HCT116 (cell line): ENCODE results near the gene GPRIN1. TPM values are rescaled to one million over a fixed set of nuclear protein-coding genes. Genes with fewer than 3 reads are reported as not detected.

Experiments used
- ATAC-seq: fragments of 200-7000 bp; cut with Tn5 transposase; 2 replicates; pipeline ENCODE4 v1.9.1; 2020; ENCODE audit warnings: mild to moderate bottlenecking, moderate library complexity
- BruUV-seq: library from RNA; stranded (reverse); fragments of 400-500 nt; replicated peaks from 2 replicates; lab custom pipeline; 2021; lab: Mats Ljungman, UMichigan
- CTCF ChIA-PET: fragments of 300-600 bp; sonication (Branson Sonifier 250); formaldehyde crosslinking; loops from one replicate; lab custom pipeline; 2021; ENCODE audit warnings: antibody characterized with exemption; lab: Charles Lee
- POLR2A ChIA-PET: fragments of 300-600, 350-600 bp; sonication (Branson Sonifier 250); formaldehyde crosslinking; loops from one replicate; lab custom pipeline; 2021; ENCODE audit warnings: antibody characterized with exemption; lab: Charles Lee
- RAD21 ChIA-PET, 2 experiments: fragments of 300-600 bp; sonication (Branson Sonifier 250); formaldehyde crosslinking; loops; one replicate each; lab custom pipeline; 2023; ENCODE audit warnings: low total read pairs in 2 of 2; ENCODE audit not compliant: uncharacterized antibody in 2 of 2, unreplicated experiment in 2 of 2, low non-redundant PET in 1 of 2; lab: Charles Lee
- DNase-seq: peaks from one replicate; pipeline ENCODE4 v3.0.0-alpha.2; 2010; ENCODE audit warnings: low read depth, low spot score
- H2AFZ ChIP-seq: fragments of 200-600 bp; shearing (Covaris generic), sonication (generic); 2 replicates; pipeline ENCODE4 v1.6.1; 2017; ENCODE audit warnings: low read depth, mixed run types, mixed read lengths, antibody characterized with exemption, low read length; ENCODE audit not compliant: poor library complexity, severe bottlenecking
- H3K27ac ChIP-seq: 2 replicates; pipeline ENCODE4 v1.5.1; 2012; ENCODE audit warnings: low read depth, low read length
- H3K27me3 ChIP-seq: fragments of 200-600 bp; sonication (generic); 2 replicates; pipeline ENCODE4 v1.6.1; 2016; ENCODE audit warnings: mixed run types, low read length, mixed read lengths; ENCODE audit not compliant: insufficient read depth
- H3K36me3 ChIP-seq, 2 experiments: fragments of 200-500 bp in 1 of 2; fragments of 200-600 bp in 1 of 2; sonication (Bioruptor generic) in 1 of 2; sonication (generic) in 1 of 2; 2 replicates each; pipeline versions ENCODE4 v1.5.1 to v1.6.1; 2014 to 2016; ENCODE audit warnings: low read length in 2 of 2, inconsistent platforms in 1 of 2, mixed read lengths in 1 of 2, mixed run types in 1 of 2; ENCODE audit not compliant: insufficient read depth in 2 of 2, control insufficient read depth in 1 of 2
- H3K4me1 ChIP-seq, 2 experiments: fragments of 200-600 bp in 1 of 2; sonication (generic) in 1 of 2; 2 replicates each; pipeline versions ENCODE4 v1.5.1 to v1.6.1; 2012 to 2017; ENCODE audit warnings: low read length in 2 of 2, inconsistent platforms in 1 of 2, mild to moderate bottlenecking in 1 of 2, mixed read lengths in 1 of 2, mixed run types in 1 of 2, moderate library complexity in 1 of 2; ENCODE audit not compliant: insufficient read depth in 2 of 2, control insufficient read depth in 1 of 2
- H3K4me2 ChIP-seq: fragments of 200-600 bp; sonication (generic); 2 replicates; pipeline ENCODE4 v1.6.1; 2017; ENCODE audit warnings: mixed run types, low read length, mixed read lengths
- H3K4me3 ChIP-seq, 2 experiments: fragments of 200-600 bp in 1 of 2; sonication (generic) in 1 of 2; replicated peaks in 1 of 2; 2 replicates each; pipeline ENCODE4 v1.5.1; 2011 to 2016; ENCODE audit warnings: low read length in 2 of 2, control low read depth in 1 of 2, low read depth in 1 of 2, mild to moderate bottlenecking in 1 of 2, mixed read lengths in 1 of 2, mixed run types in 1 of 2
- H3K79me2 ChIP-seq: fragments of 200-600 bp; sonication (generic); 2 replicates; pipeline ENCODE4 v1.6.1; 2017; ENCODE audit warnings: mild to moderate bottlenecking, mixed run types, low read length, moderate library complexity, mixed read lengths; ENCODE audit not compliant: insufficient read depth
- H3K9ac ChIP-seq: fragments of 200-600 bp; sonication (generic); 2 replicates; pipeline ENCODE4 v1.6.1; 2016; ENCODE audit warnings: low read length, mixed read lengths
- H3K9me2 ChIP-seq: fragments of 200-600 bp; sonication (generic), shearing (Covaris generic); 2 replicates; pipeline ENCODE4 v1.6.1; 2017; ENCODE audit warnings: mixed run types, mild to moderate bottlenecking, moderate library complexity; ENCODE audit not compliant: insufficient read depth
- H3K9me3 ChIP-seq, 2 experiments: fragments of 200-500 bp in 1 of 2; fragments of 200-600 bp in 1 of 2; sonication (Bioruptor generic) in 1 of 2; sonication (generic) in 1 of 2; 2 replicates each; pipeline ENCODE4 v1.6.1; 2014 to 2017; ENCODE audit warnings: low read length in 2 of 2, mixed read lengths in 2 of 2, inconsistent platforms in 1 of 2, low read depth in 1 of 2, mild to moderate bottlenecking in 1 of 2, mixed run types in 1 of 2, moderate library complexity in 1 of 2; ENCODE audit not compliant: control insufficient read depth in 1 of 2, insufficient read depth in 1 of 2
- H4K20me1 ChIP-seq: fragments of 200-600 bp; sonication (generic), shearing (Covaris generic); 2 replicates; pipeline ENCODE4 v1.6.1; 2017; ENCODE audit warnings: mixed run types, mild to moderate bottlenecking, moderate library complexity; ENCODE audit not compliant: insufficient read depth
- CBX3 ChIP-seq: IDR thresholded peaks from 2 replicates; pipeline ENCODE4 v1.6.1; 2012; ENCODE audit warnings: low read depth
- CEBPB ChIP-seq: IDR thresholded peaks from 2 replicates; pipeline ENCODE4 v1.6.1; 2012; ENCODE audit warnings: low read depth
- EGR1 ChIP-seq: IDR thresholded peaks from 2 replicates; pipeline ENCODE4 v1.6.1; 2012; ENCODE audit warnings: low read depth
- ELF1 ChIP-seq: IDR thresholded peaks from 2 replicates; pipeline ENCODE4 v1.6.1; 2012; ENCODE audit warnings: low read depth, borderline replicate concordance
- EZH2phosphoT487 ChIP-seq: fragments of 200-600 bp; IDR thresholded peaks from 2 replicates; pipeline ENCODE4 v1.6.1; 2018; ENCODE audit warnings: antibody characterized with exemption, borderline replicate concordance
- FOSL1 ChIP-seq: IDR thresholded peaks from 2 replicates; pipeline ENCODE4 v1.6.1; 2012; ENCODE audit warnings: low read depth
- JUND ChIP-seq: IDR thresholded peaks from 2 replicates; pipeline ENCODE4 v1.6.1; 2012
- POLR2A ChIP-seq: IDR thresholded peaks from 2 replicates; pipeline ENCODE4 v1.7.0; 2011; ENCODE audit warnings: borderline replicate concordance; ENCODE audit not compliant: insufficient read depth, insufficient read length; ENCODE audit errors: extremely low read depth
- SP1 ChIP-seq: IDR thresholded peaks from 2 replicates; pipeline ENCODE4 v1.6.1; 2012; ENCODE audit warnings: low read depth
- TCF7L2 ChIP-seq: IDR thresholded peaks from 2 replicates; pipeline ENCODE4 v1.7.0; 2011; ENCODE audit warnings: borderline replicate concordance, inconsistent platforms; ENCODE audit not compliant: insufficient read depth, insufficient read length; ENCODE audit errors: extremely low read depth
- ZFX ChIP-seq: fragments of 450-650 bp; IDR thresholded peaks from 2 replicates; pipeline ENCODE4 v1.6.1; 2017
- ZNF274 ChIP-seq: fragments of 200-500 bp; sonication (Bioruptor generic); IDR thresholded peaks from 2 replicates; pipeline ENCODE4 v1.6.1; 2014; ENCODE audit warnings: mild to moderate bottlenecking, low read depth, low read length, inconsistent platforms
- intact Hi-C: fragments of 100-400 bp; cut with micrococcal nuclease; formaldehyde crosslinking; loops from 2 replicates; pipeline ENCODE4 v1.10.0; 2022
- total RNA-seq: library from RNA; stranded (reverse); gene quantifications from one replicate; pipeline ENCODE4 v1.2.1, GENCODE V29; 2021; ENCODE audit not compliant: unreplicated experiment
- TF ChIP-seq, protein P1 (sequence below): IDR thresholded peaks from 2 replicates; pipeline ENCODE4 v1.6.1; 2012
- TF ChIP-seq, protein P2 (sequence below): IDR thresholded peaks from 2 replicates; pipeline ENCODE4 v1.6.1; 2011; ENCODE audit warnings: mild to moderate bottlenecking, low read length, moderate library complexity; ENCODE audit not compliant: insufficient replicate concordance; ENCODE audit errors: extremely low read depth
- TF ChIP-seq, protein P3 (sequence below), 3 experiments: fragments of 200-600 bp in 1 of 3; sonication (generic) in 1 of 3; IDR thresholded peaks in 2 of 3; conservative IDR thresholded peaks in 1 of 3; 2 replicates each; pipeline ENCODE4 v1.5.1; 2012 to 2017; ENCODE audit warnings: low read depth in 2 of 3, low read length in 2 of 3, antibody characterized with exemption in 1 of 3, borderline replicate concordance in 1 of 3, control low read depth in 1 of 3, mild to moderate bottlenecking in 1 of 3, mixed read lengths in 1 of 3, mixed run types in 1 of 3, moderate library complexity in 1 of 3; ENCODE audit not compliant: insufficient read depth in 1 of 3

GPRIN1 gene
- total RNA-seq, 1 experiment from 2014 or later, result 14.2 TPM

DNA sequence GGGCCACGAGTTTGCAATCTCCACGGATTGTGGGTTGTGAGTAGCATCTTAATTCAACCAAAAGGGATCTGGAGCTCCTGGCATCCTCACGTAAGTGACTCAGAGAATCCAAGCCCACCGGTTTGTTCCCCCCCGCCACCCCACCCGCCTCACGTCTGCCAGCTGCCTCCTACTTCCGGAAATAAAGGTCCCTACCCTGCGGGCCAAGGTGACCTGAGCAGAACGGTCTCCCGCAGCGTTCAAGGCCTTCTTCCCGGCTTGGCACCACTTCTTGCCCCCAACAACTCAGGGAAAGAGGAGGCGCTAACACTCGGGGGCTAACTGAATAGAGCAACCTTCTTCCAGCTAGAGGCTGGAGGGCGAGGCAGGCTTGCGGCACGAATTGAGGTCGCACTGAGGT is 8.8 kb upstream of the GPRIN1 start:
- Histone ChIP-seq H3K79me2 (no peaks in the 10 kb centered on the region), H4K20me1 (no peaks in the 10 kb centered on the region), H3K27me3 (no peaks in the 10 kb centered on the region), H3K27ac (no peak overlapping the region), H3K36me3 (no peaks in the 10 kb centered on the region), H3K9me3 (no peaks in the 10 kb centered on the region), H3K4me3 (peak overlapping the region; percentile 30 to 37), H3K9me2 (no peaks in the 10 kb centered on the region), H3K4me1 (peaks cover 17 to 31% of the 10 kb centered on the region in 2 experiments), H3K4me2 (peak overlapping the region; percentile 71), H3K9ac (0 out of 2 replicates have a peak overlapping the region, but pooled peaks have one; percentile 1), H2AFZ (no peak overlapping the region)
- ChIA-PET RAD21 (no interaction called here), CTCF (no interaction called here), POLR2A (no interaction called here)
- no peak; the same call in 1 of the 2 replicates for ATAC-seq
- no peak for DNase-seq
- TF ChIP-seq ZFX (no peak), JUND (no peak), SP1 (no peak), FOSL1 (no peak), TCF7L2 (no peak), CBX3 (no peak), EZH2phosphoT487 (no peak), ELF1 (no peak), POLR2A (no peak), CEBPB (no peak), ZNF274 (no peak), EGR1 (no peak)
- TF ChIP-seq, protein P1, sequence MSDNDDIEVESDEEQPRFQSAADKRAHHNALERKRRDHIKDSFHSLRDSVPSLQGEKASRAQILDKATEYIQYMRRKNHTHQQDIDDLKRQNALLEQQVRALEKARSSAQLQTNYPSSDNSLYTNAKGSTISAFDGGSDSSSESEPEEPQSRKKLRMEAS, result no peak
- TF ChIP-seq, protein P2, sequence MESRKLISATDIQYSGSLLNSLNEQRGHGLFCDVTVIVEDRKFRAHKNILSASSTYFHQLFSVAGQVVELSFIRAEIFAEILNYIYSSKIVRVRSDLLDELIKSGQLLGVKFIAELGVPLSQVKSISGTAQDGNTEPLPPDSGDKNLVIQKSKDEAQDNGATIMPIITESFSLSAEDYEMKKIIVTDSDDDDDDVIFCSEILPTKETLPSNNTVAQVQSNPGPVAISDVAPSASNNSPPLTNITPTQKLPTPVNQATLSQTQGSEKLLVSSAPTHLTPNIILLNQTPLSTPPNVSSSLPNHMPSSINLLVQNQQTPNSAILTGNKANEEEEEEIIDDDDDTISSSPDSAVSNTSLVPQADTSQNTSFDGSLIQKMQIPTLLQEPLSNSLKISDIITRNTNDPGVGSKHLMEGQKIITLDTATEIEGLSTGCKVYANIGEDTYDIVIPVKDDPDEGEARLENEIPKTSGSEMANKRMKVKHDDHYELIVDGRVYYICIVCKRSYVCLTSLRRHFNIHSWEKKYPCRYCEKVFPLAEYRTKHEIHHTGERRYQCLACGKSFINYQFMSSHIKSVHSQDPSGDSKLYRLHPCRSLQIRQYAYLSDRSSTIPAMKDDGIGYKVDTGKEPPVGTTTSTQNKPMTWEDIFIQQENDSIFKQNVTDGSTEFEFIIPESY, result no peak
- TF ChIP-seq, protein P3, sequence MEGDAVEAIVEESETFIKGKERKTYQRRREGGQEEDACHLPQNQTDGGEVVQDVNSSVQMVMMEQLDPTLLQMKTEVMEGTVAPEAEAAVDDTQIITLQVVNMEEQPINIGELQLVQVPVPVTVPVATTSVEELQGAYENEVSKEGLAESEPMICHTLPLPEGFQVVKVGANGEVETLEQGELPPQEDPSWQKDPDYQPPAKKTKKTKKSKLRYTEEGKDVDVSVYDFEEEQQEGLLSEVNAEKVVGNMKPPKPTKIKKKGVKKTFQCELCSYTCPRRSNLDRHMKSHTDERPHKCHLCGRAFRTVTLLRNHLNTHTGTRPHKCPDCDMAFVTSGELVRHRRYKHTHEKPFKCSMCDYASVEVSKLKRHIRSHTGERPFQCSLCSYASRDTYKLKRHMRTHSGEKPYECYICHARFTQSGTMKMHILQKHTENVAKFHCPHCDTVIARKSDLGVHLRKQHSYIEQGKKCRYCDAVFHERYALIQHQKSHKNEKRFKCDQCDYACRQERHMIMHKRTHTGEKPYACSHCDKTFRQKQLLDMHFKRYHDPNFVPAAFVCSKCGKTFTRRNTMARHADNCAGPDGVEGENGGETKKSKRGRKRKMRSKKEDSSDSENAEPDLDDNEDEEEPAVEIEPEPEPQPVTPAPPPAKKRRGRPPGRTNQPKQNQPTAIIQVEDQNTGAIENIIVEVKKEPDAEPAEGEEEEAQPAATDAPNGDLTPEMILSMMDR (IDR thresholded peaks at IDR 0.05 in 2 of 3, conservative IDR thresholded peaks at IDR 0.05 in 1 of 3; ENCODE audit: borderline replicate concordance in 1 of 3, insufficient read depth in 1 of 3, low read depth in 2 of 3, low read length in 2 of 3), result no peak
- intact Hi-C loops, result loop anchor here (1.0 kb wide), 2 partner anchors 44 to 202 kb away; partner anchors contain the start of gene CLTB
- BruUV-seq, result no TSS peak
